DMS153 treated with DMSO at 0.1 percent for 48 hours (cell line): ENCODE results near the gene PTDSS2.
"Not testable (repeated sequence)": the region's sequence is repeated elsewhere in the genome, so short reads cannot be mapped to it uniquely, and the experiment has no call there.

Experiments used
- DNase-seq: peaks from one replicate; lab custom pipeline; 2025; ENCODE audit not compliant: unreplicated experiment; lab: John Stamatoyannopoulos, UW

The PTDSS2 gene

GRCh38 chr11:504053-504993 lies 54.2 kb downstream of the PTDSS2 start:
- no peak for DNase-seq

GRCh38 chr11:504994-505344 lies 54.9 kb downstream of the PTDSS2 start:
- no peak for DNase-seq

- peak; percentile 85 for DNase-seq
Observed at GRCh38 chr11:506238-506994, 56.3 kb downstream of the PTDSS2 start.

- peak; percentile 80 for DNase-seq
Observed at GRCh38 chr11:506995-507726, 57.1 kb downstream of the PTDSS2 start, which contains the start of gene RNH1. Gene RNH1 (minus strand): TSS chr11:507242. CDS start chr11:502162, 5,080 bp downstream.

GRCh38 chr11:507727-508515 lies 57.8 kb downstream of the PTDSS2 start:
- no peak for DNase-seq

GRCh38 chr11:508956-509355 lies 58.9 kb downstream of the PTDSS2 start:
- no peak for DNase-seq

GRCh38 chr11:512761-513595 lies 62.9 kb downstream of the PTDSS2 start:
- DNase-seq = no peak

GRCh38 chr11:514606-515005 lies 64.5 kb downstream of the PTDSS2 start:
- no peak for DNase-seq

GRCh38 chr11:515131-515530 lies 65.1 kb downstream of the PTDSS2 start:
- DNase-seq = no peak

GRCh38 chr11:516400-516799 lies 66.3 kb downstream of the PTDSS2 start:
- no peak for DNase-seq

GRCh38 chr11:516918-517685 lies 67.0 kb downstream of the PTDSS2 start:
- not testable (repeated sequence) for DNase-seq

GRCh38 chr11:518463-519202 lies 68.6 kb downstream of the PTDSS2 start:
- peak; percentile 24 for DNase-seq

- no peak for DNase-seq
Observed at GRCh38 chr11:520428-521176, 70.5 kb downstream of the PTDSS2 start.

GRCh38 chr11:521177-521688 lies 71.2 kb downstream of the PTDSS2 start:
- DNase-seq = no peak

GRCh38 chr11:526192-526591 lies 76.1 kb downstream of the PTDSS2 start:
- no peak for DNase-seq

GRCh38 chr11:528166-528814 lies 78.2 kb downstream of the PTDSS2 start:
- DNase-seq = no peak
